OCI-LY1 (cell line): Measurements from ENCODE around the gene ASTN1.

Source experiments
- H2AFZ ChIP-seq: fragments of 200-600 bp; sonication (generic), shearing (Covaris generic); 2 replicates; pipeline ENCODE4 v1.6.0; 2014; ENCODE audit warnings: antibody characterized with exemption, mild to moderate bottlenecking, low read length
- H3F3A ChIP-seq: fragments of 200-600 bp; sonication (generic), shearing (Covaris generic); 2 replicates; pipeline ENCODE4 v1.6.0; 2014; ENCODE audit warnings: mild to moderate bottlenecking, antibody characterized with exemption, low read length, moderate library complexity; ENCODE audit not compliant: insufficient read depth
- H3K27ac ChIP-seq: fragments of 200-600 bp; sonication (generic); 2 replicates; pipeline ENCODE4 v1.5.1; 2014; ENCODE audit warnings: low read length, mixed run types, mild to moderate bottlenecking, low read depth; ENCODE audit not compliant: poor library complexity, severe bottlenecking
- H3K27me3 ChIP-seq: fragments of 200-600 bp; sonication (generic); 2 replicates; pipeline ENCODE4 v1.6.0; 2014; ENCODE audit warnings: antibody characterized with exemption, mild to moderate bottlenecking, low read length, moderate library complexity; ENCODE audit not compliant: insufficient read depth
- H3K36me3 ChIP-seq: fragments of 200-600 bp; sonication (generic); 2 replicates; pipeline ENCODE4 v1.6.1; 2014; ENCODE audit warnings: mild to moderate bottlenecking, antibody characterized with exemption, low read length, moderate library complexity, mixed read lengths; ENCODE audit not compliant: insufficient read depth
- H3K4me1 ChIP-seq: fragments of 200-600 bp; sonication (generic); 2 replicates; pipeline ENCODE4 v1.5.1; 2014; ENCODE audit warnings: mild to moderate bottlenecking, low read length, moderate library complexity; ENCODE audit not compliant: insufficient read depth, severe bottlenecking
- H3K4me2 ChIP-seq: fragments of 200-600 bp; sonication (generic), shearing (Covaris generic); 2 replicates; pipeline ENCODE4 v1.6.1; 2014; ENCODE audit warnings: low read length
- H3K4me3 ChIP-seq: fragments of 200-600 bp; sonication (generic); 2 replicates; pipeline ENCODE4 v1.5.1; 2014; ENCODE audit warnings: low read length, low read depth, mild to moderate bottlenecking, mixed read lengths; ENCODE audit not compliant: poor library complexity, severe bottlenecking
- H3K79me2 ChIP-seq: fragments of 200-600 bp; shearing (Covaris generic); 2 replicates; pipeline ENCODE4 v1.6.1; 2016; ENCODE audit warnings: mixed run types, low read length, mixed read lengths; ENCODE audit not compliant: insufficient read depth
- H3K9ac ChIP-seq: fragments of 200-600 bp; sonication (generic), shearing (Covaris generic); 2 replicates; pipeline ENCODE4 v1.6.1; 2014; ENCODE audit warnings: mild to moderate bottlenecking, low read length, mixed read lengths
- H3K9me2 ChIP-seq: fragments of 200-600 bp; sonication (generic), shearing (Covaris generic); 2 replicates; pipeline ENCODE4 v1.6.1; 2014; ENCODE audit warnings: low read depth, mild to moderate bottlenecking, low read length, mixed read lengths
- H3K9me3 ChIP-seq: fragments of 200-600 bp; shearing (Covaris generic); 2 replicates; pipeline ENCODE4 v1.6.1; 2014; ENCODE audit warnings: low read length, mixed read lengths
- H4K20me1 ChIP-seq: fragments of 200-600 bp; sonication (generic), shearing (Covaris generic); 2 replicates; pipeline ENCODE4 v1.6.0; 2016; ENCODE audit warnings: mild to moderate bottlenecking, low read length; ENCODE audit not compliant: insufficient read depth
- EZH2 ChIP-seq: fragments of 200-600 bp; sonication (generic), shearing (Covaris generic); IDR thresholded peaks from 2 replicates; pipeline ENCODE4 v1.8.0; 2017; ENCODE audit warnings: borderline replicate concordance, mixed run types, mild to moderate bottlenecking, antibody characterized with exemption, low read length, moderate library complexity, mixed read lengths
- TF ChIP-seq, protein P1 (sequence below): fragments of 200-600 bp; sonication (generic), shearing (Covaris generic); IDR thresholded peaks from 2 replicates; pipeline ENCODE4 v1.5.1; 2017; ENCODE audit warnings: mild to moderate bottlenecking, antibody characterized with exemption, low read length, moderate library complexity, mixed read lengths

The ASTN1 gene

DNA sequence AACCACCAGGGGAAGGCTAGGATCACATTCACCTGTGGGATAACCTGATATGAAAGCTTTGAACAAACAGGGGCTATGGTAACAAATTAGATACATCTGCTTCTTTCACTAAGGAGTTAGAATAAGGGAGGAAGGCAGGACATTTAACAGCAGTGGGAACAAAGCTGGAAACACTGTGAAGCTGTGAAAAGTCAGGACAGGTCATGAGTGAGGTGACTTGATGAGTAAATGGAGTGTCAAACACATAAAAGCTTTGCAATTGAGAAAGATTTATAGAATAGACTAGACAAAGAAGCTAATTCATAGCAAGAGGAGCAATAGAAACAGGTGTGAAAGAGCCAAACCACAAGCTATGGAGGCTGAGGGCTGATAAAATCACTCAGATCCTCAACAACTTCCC lies 110.0 kb downstream of the ASTN1 start:
- TF ChIP-seq, protein P1, sequence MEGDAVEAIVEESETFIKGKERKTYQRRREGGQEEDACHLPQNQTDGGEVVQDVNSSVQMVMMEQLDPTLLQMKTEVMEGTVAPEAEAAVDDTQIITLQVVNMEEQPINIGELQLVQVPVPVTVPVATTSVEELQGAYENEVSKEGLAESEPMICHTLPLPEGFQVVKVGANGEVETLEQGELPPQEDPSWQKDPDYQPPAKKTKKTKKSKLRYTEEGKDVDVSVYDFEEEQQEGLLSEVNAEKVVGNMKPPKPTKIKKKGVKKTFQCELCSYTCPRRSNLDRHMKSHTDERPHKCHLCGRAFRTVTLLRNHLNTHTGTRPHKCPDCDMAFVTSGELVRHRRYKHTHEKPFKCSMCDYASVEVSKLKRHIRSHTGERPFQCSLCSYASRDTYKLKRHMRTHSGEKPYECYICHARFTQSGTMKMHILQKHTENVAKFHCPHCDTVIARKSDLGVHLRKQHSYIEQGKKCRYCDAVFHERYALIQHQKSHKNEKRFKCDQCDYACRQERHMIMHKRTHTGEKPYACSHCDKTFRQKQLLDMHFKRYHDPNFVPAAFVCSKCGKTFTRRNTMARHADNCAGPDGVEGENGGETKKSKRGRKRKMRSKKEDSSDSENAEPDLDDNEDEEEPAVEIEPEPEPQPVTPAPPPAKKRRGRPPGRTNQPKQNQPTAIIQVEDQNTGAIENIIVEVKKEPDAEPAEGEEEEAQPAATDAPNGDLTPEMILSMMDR, result no peak
- TF ChIP-seq EZH2, result no peak
- H3K79me2 ChIP-seq, result no peaks in the 10 kb centered on the region
- H3K9me2 ChIP-seq, result no peaks in the 10 kb centered on the region

DNA sequence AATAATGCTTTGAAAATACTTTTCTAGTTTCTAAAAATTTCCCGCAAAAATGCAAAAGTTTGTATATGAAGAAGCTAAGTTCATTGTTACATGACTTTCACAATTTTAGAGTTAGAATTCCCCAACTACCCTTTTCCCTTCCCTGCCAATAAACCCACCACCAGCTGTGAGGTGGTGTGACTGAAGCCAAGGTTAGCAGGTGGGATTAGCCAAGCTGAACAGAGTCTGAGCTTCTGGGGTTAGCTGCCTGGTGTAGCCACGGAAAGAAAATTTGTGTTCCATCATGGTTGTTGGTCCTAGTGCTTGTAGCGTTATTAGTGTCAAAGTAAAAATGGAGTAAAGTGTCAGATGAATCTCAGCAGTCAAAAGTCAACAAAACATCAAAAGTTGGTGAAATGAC lies 110.9 kb downstream of the ASTN1 start:
- no peaks in the 10 kb centered on the region for H3K9me3 ChIP-seq
- H3K36me3 ChIP-seq, result no peaks in the 10 kb centered on the region
- TF ChIP-seq EZH2, result no peak
- TF ChIP-seq, protein P1, result no peak
- no peak overlapping the region for H3K27ac ChIP-seq
- H3K79me2 ChIP-seq, result no peaks in the 10 kb centered on the region
- H3K9ac ChIP-seq, result no peak overlapping the region
- no peaks in the 10 kb centered on the region for H3F3A ChIP-seq
- no peaks in the 10 kb centered on the region for H3K4me1 ChIP-seq
- H2AFZ ChIP-seq, result no peak overlapping the region
- H3K9me2 ChIP-seq, result no peaks in the 10 kb centered on the region
- no peaks in the 10 kb centered on the region for H4K20me1 ChIP-seq
- no peak overlapping the region for H3K4me2 ChIP-seq
- H3K4me3 ChIP-seq, result no peak overlapping the region
- no peaks in the 10 kb centered on the region for H3K27me3 ChIP-seq

More for the DNA sequence above, 110.0 kb downstream of the ASTN1 start:
- H3K4me1 ChIP-seq, result no peaks in the 10 kb centered on the region
- no peaks in the 10 kb centered on the region for H3F3A ChIP-seq
- no peaks in the 10 kb centered on the region for H3K9me3 ChIP-seq
- no peak overlapping the region for H3K9ac ChIP-seq
- H3K4me2 ChIP-seq, result no peak overlapping the region
- no peaks in the 10 kb centered on the region for H3K27me3 ChIP-seq
- H2AFZ ChIP-seq, result no peak overlapping the region
- H3K36me3 ChIP-seq, result no peaks in the 10 kb centered on the region
- no peak overlapping the region for H3K27ac ChIP-seq
- H4K20me1 ChIP-seq, result no peaks in the 10 kb centered on the region
- H3K4me3 ChIP-seq, result no peak overlapping the region

DNA sequence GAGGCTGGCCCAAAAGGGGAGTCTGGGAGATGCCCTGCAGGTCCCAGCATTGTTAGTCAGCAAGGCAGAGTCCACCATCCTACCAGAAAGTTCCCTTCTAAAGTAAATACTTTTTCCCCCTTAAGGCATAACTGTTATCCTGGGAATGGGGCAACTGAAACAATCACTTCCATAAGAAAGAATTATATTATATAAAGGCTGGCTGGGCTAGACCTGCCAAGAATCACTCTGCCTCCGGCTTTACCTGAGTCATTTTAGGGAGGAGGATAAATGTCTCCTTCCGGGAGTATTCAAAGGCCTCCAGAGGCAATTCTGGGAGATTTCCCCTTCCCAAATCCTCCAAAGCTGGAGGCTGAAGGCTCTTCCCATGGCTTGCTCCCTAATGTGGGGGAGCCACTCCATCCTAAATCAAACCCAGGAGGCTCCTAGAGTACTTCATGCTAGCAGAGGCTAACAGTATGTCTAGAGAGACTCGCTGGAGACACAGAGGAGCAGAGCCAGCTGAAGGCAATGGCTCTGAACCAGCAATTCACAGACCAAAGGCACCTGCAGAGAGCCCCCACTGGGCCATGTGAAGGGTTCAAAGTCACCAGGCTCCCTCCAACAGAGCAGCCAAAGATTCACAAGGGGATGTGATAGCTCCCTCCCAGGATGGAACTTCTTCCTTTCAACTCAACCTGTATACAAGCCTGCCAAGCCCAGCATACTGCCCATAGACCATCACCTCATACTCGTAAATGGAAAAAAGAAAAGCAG lies 116.0 kb downstream of the ASTN1 start:
- no peaks in the 10 kb centered on the region for H3K9me3 ChIP-seq
- no peaks in the 10 kb centered on the region for H3F3A ChIP-seq
- no peak overlapping the region for H3K9ac ChIP-seq
- H3K4me3 ChIP-seq, result no peak overlapping the region
- H3K27me3 ChIP-seq, result no peaks in the 10 kb centered on the region
- H4K20me1 ChIP-seq, result no peaks in the 10 kb centered on the region
- H3K79me2 ChIP-seq, result no peaks in the 10 kb centered on the region
- H3K4me1 ChIP-seq, result no peaks in the 10 kb centered on the region
- TF ChIP-seq EZH2, result no peak
- TF ChIP-seq, protein P1, result no peak
- H3K9me2 ChIP-seq, result no peaks in the 10 kb centered on the region
- H2AFZ ChIP-seq, result no peak overlapping the region
- H3K27ac ChIP-seq, result no peak overlapping the region
- no peaks in the 10 kb centered on the region for H3K36me3 ChIP-seq
- no peak overlapping the region for H3K4me2 ChIP-seq
